HCT116 (cell line): ENCODE results near the gene C1QL4. TPM values are rescaled to one million over a fixed set of nuclear protein-coding genes. Genes with fewer than 3 reads are reported as not detected.

Experiments
- ATAC-seq: fragments of 200-7000 bp; cut with Tn5 transposase; 2 replicates; pipeline ENCODE4 v1.9.1; 2020; ENCODE audit warnings: mild to moderate bottlenecking, moderate library complexity
- BruUV-seq: library from RNA; stranded (reverse); fragments of 400-500 nt; replicated peaks from 2 replicates; lab custom pipeline; 2021; lab: Mats Ljungman, UMichigan
- CTCF ChIA-PET: fragments of 300-600 bp; sonication (Branson Sonifier 250); formaldehyde crosslinking; loops from one replicate; lab custom pipeline; 2021; ENCODE audit warnings: antibody characterized with exemption; lab: Charles Lee
- POLR2A ChIA-PET: fragments of 300-600, 350-600 bp; sonication (Branson Sonifier 250); formaldehyde crosslinking; loops from one replicate; lab custom pipeline; 2021; ENCODE audit warnings: antibody characterized with exemption; lab: Charles Lee
- RAD21 ChIA-PET, 2 experiments: fragments of 300-600 bp; sonication (Branson Sonifier 250); formaldehyde crosslinking; loops; one replicate each; lab custom pipeline; 2023; ENCODE audit warnings: low total read pairs in 2 of 2; ENCODE audit not compliant: uncharacterized antibody in 2 of 2, unreplicated experiment in 2 of 2, low non-redundant PET in 1 of 2; lab: Charles Lee
- DNase-seq: peaks from one replicate; pipeline ENCODE4 v3.0.0-alpha.2; 2010; ENCODE audit warnings: low read depth, low spot score
- H2AFZ ChIP-seq: fragments of 200-600 bp; shearing (Covaris generic), sonication (generic); 2 replicates; pipeline ENCODE4 v1.6.1; 2017; ENCODE audit warnings: low read depth, mixed run types, mixed read lengths, antibody characterized with exemption, low read length; ENCODE audit not compliant: poor library complexity, severe bottlenecking
- H3K27ac ChIP-seq: 2 replicates; pipeline ENCODE4 v1.5.1; 2012; ENCODE audit warnings: low read depth, low read length
- H3K27me3 ChIP-seq: fragments of 200-600 bp; sonication (generic); 2 replicates; pipeline ENCODE4 v1.6.1; 2016; ENCODE audit warnings: mixed run types, low read length, mixed read lengths; ENCODE audit not compliant: insufficient read depth
- H3K36me3 ChIP-seq, 2 experiments: fragments of 200-500 bp in 1 of 2; fragments of 200-600 bp in 1 of 2; sonication (Bioruptor generic) in 1 of 2; sonication (generic) in 1 of 2; 2 replicates each; pipeline versions ENCODE4 v1.5.1 to v1.6.1; 2014 to 2016; ENCODE audit warnings: low read length in 2 of 2, inconsistent platforms in 1 of 2, mixed read lengths in 1 of 2, mixed run types in 1 of 2; ENCODE audit not compliant: insufficient read depth in 2 of 2, control insufficient read depth in 1 of 2
- H3K4me1 ChIP-seq, 2 experiments: fragments of 200-600 bp in 1 of 2; sonication (generic) in 1 of 2; 2 replicates each; pipeline versions ENCODE4 v1.5.1 to v1.6.1; 2012 to 2017; ENCODE audit warnings: low read length in 2 of 2, inconsistent platforms in 1 of 2, mild to moderate bottlenecking in 1 of 2, mixed read lengths in 1 of 2, mixed run types in 1 of 2, moderate library complexity in 1 of 2; ENCODE audit not compliant: insufficient read depth in 2 of 2, control insufficient read depth in 1 of 2
- H3K4me2 ChIP-seq: fragments of 200-600 bp; sonication (generic); 2 replicates; pipeline ENCODE4 v1.6.1; 2017; ENCODE audit warnings: mixed run types, low read length, mixed read lengths
- H3K4me3 ChIP-seq, 2 experiments: fragments of 200-600 bp in 1 of 2; sonication (generic) in 1 of 2; replicated peaks in 1 of 2; 2 replicates each; pipeline ENCODE4 v1.5.1; 2011 to 2016; ENCODE audit warnings: low read length in 2 of 2, control low read depth in 1 of 2, low read depth in 1 of 2, mild to moderate bottlenecking in 1 of 2, mixed read lengths in 1 of 2, mixed run types in 1 of 2
- H3K79me2 ChIP-seq: fragments of 200-600 bp; sonication (generic); 2 replicates; pipeline ENCODE4 v1.6.1; 2017; ENCODE audit warnings: mild to moderate bottlenecking, mixed run types, low read length, moderate library complexity, mixed read lengths; ENCODE audit not compliant: insufficient read depth
- H3K9ac ChIP-seq: fragments of 200-600 bp; sonication (generic); 2 replicates; pipeline ENCODE4 v1.6.1; 2016; ENCODE audit warnings: low read length, mixed read lengths
- H3K9me2 ChIP-seq: fragments of 200-600 bp; sonication (generic), shearing (Covaris generic); 2 replicates; pipeline ENCODE4 v1.6.1; 2017; ENCODE audit warnings: mixed run types, mild to moderate bottlenecking, moderate library complexity; ENCODE audit not compliant: insufficient read depth
- H3K9me3 ChIP-seq, 2 experiments: fragments of 200-500 bp in 1 of 2; fragments of 200-600 bp in 1 of 2; sonication (Bioruptor generic) in 1 of 2; sonication (generic) in 1 of 2; 2 replicates each; pipeline ENCODE4 v1.6.1; 2014 to 2017; ENCODE audit warnings: low read length in 2 of 2, mixed read lengths in 2 of 2, inconsistent platforms in 1 of 2, low read depth in 1 of 2, mild to moderate bottlenecking in 1 of 2, mixed run types in 1 of 2, moderate library complexity in 1 of 2; ENCODE audit not compliant: control insufficient read depth in 1 of 2, insufficient read depth in 1 of 2
- H4K20me1 ChIP-seq: fragments of 200-600 bp; sonication (generic), shearing (Covaris generic); 2 replicates; pipeline ENCODE4 v1.6.1; 2017; ENCODE audit warnings: mixed run types, mild to moderate bottlenecking, moderate library complexity; ENCODE audit not compliant: insufficient read depth
- CBX3 ChIP-seq: IDR thresholded peaks from 2 replicates; pipeline ENCODE4 v1.6.1; 2012; ENCODE audit warnings: low read depth
- CEBPB ChIP-seq: IDR thresholded peaks from 2 replicates; pipeline ENCODE4 v1.6.1; 2012; ENCODE audit warnings: low read depth
- EGR1 ChIP-seq: IDR thresholded peaks from 2 replicates; pipeline ENCODE4 v1.6.1; 2012; ENCODE audit warnings: low read depth
- ELF1 ChIP-seq: IDR thresholded peaks from 2 replicates; pipeline ENCODE4 v1.6.1; 2012; ENCODE audit warnings: low read depth, borderline replicate concordance
- EZH2 ChIP-seq: fragments of 200-600 bp; sonication (generic); IDR thresholded peaks from 2 replicates; pipeline ENCODE4 v1.6.1; 2017; ENCODE audit warnings: antibody characterized with exemption, mixed run types
- EZH2phosphoT487 ChIP-seq: fragments of 200-600 bp; IDR thresholded peaks from 2 replicates; pipeline ENCODE4 v1.6.1; 2018; ENCODE audit warnings: antibody characterized with exemption, borderline replicate concordance
- JUND ChIP-seq: IDR thresholded peaks from 2 replicates; pipeline ENCODE4 v1.6.1; 2012
- POLR2A ChIP-seq: IDR thresholded peaks from 2 replicates; pipeline ENCODE4 v1.7.0; 2011; ENCODE audit warnings: borderline replicate concordance; ENCODE audit not compliant: insufficient read depth, insufficient read length; ENCODE audit errors: extremely low read depth
- POLR2AphosphoS5 ChIP-seq: IDR thresholded peaks from 2 replicates; pipeline ENCODE4 v1.6.1; 2011; ENCODE audit warnings: mild to moderate bottlenecking, low read depth, low read length, moderate library complexity
- SIN3A ChIP-seq: IDR thresholded peaks from 2 replicates; pipeline ENCODE4 v1.6.1; 2012; ENCODE audit warnings: low read depth
- SRF ChIP-seq: IDR thresholded peaks from 2 replicates; pipeline ENCODE4 v1.6.1; 2012; ENCODE audit warnings: low read depth
- TCF7L2 ChIP-seq: IDR thresholded peaks from 2 replicates; pipeline ENCODE4 v1.7.0; 2011; ENCODE audit warnings: borderline replicate concordance, inconsistent platforms; ENCODE audit not compliant: insufficient read depth, insufficient read length; ENCODE audit errors: extremely low read depth
- YY1 ChIP-seq: IDR thresholded peaks from 2 replicates; pipeline ENCODE4 v1.6.1; 2011; ENCODE audit warnings: low read length, low read depth, moderate library complexity, mild to moderate bottlenecking; ENCODE audit not compliant: insufficient replicate concordance; ENCODE audit errors: extremely low read depth
- ZFX ChIP-seq: fragments of 450-650 bp; IDR thresholded peaks from 2 replicates; pipeline ENCODE4 v1.6.1; 2017
- intact Hi-C: fragments of 100-400 bp; cut with micrococcal nuclease; formaldehyde crosslinking; loops from 2 replicates; pipeline ENCODE4 v1.10.0; 2022
- total RNA-seq: library from RNA; stranded (reverse); gene quantifications from one replicate; pipeline ENCODE4 v1.2.1, GENCODE V29; 2021; ENCODE audit not compliant: unreplicated experiment
- TF ChIP-seq, protein P1 (sequence below), 3 experiments: fragments of 200-600 bp in 1 of 3; sonication (generic) in 1 of 3; IDR thresholded peaks in 2 of 3; conservative IDR thresholded peaks in 1 of 3; 2 replicates each; pipeline ENCODE4 v1.5.1; 2012 to 2017; ENCODE audit warnings: low read depth in 2 of 3, low read length in 2 of 3, antibody characterized with exemption in 1 of 3, borderline replicate concordance in 1 of 3, control low read depth in 1 of 3, mild to moderate bottlenecking in 1 of 3, mixed read lengths in 1 of 3, mixed run types in 1 of 3, moderate library complexity in 1 of 3; ENCODE audit not compliant: insufficient read depth in 1 of 3
- TF ChIP-seq, protein P2 (sequence below): IDR thresholded peaks from 2 replicates; pipeline ENCODE4 v1.6.1; 2011; ENCODE audit warnings: mild to moderate bottlenecking, low read length, moderate library complexity; ENCODE audit not compliant: insufficient replicate concordance; ENCODE audit errors: extremely low read depth
- TF ChIP-seq, protein P3 (sequence below): IDR thresholded peaks from 2 replicates; pipeline ENCODE4 v1.6.1; 2012

C1QL4 gene
- total RNA-seq, 1 experiment from 2014 or later: 8.1 TPM

DNA sequence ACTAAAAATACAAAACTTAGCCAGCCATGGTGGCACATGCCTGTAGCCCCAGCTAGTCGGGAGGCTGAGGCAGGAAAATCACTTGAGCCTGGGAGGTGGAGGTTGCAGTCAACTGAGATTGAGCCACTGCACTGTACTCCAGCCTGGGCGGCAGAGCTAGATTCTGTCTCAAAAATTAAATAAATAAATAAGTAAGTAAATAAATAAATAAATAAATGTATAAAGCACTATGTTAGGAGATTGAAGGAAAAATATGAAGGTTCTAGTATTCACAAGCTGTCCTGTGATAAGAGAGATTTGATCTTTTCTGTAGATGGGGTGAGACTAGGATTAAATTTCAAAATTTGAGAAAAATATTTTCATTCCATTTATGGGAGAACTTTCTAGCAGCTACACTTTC is 15.4 kb upstream of the C1QL4 start:
- DNase-seq: no peak
- Histone ChIP-seq H3K27ac (no peak overlapping the region), H3K79me2 (peaks cover 4% of the 10 kb centered on the region; the same call in 1 of the 2 replicates), H3K9ac (no peak overlapping the region), H2AFZ (no peak overlapping the region), H4K20me1 (no peaks in the 10 kb centered on the region), H3K36me3 (peaks cover 0 to 11% of the 10 kb centered on the region in 2 experiments; a peak in 2 of 4 replicates), H3K9me2 (no peaks in the 10 kb centered on the region), H3K4me3 (no peak overlapping the region), H3K9me3 (no peaks in the 10 kb centered on the region), H3K27me3 (no peaks in the 10 kb centered on the region), H3K4me2 (no peak overlapping the region), H3K4me1 (peaks cover 23 to 27% of the 10 kb centered on the region in 2 experiments)
- CTCF ChIA-PET: interaction anchor here (1.2 to 2.6 kb wide), 3 partner anchors 10 to 201 kb away, joined by 3 to 13 read pairs (median 5); no protein-coding TSS in a partner anchor
- intact Hi-C loops: no loop called here
- no peak for ATAC-seq
- POLR2A ChIA-PET: interaction anchor here (1.8 kb wide), 1 partner anchor 29 kb away, joined by 4 read pairs; the partner anchor contains the start of gene TROAP
- TF ChIP-seq, protein P1, sequence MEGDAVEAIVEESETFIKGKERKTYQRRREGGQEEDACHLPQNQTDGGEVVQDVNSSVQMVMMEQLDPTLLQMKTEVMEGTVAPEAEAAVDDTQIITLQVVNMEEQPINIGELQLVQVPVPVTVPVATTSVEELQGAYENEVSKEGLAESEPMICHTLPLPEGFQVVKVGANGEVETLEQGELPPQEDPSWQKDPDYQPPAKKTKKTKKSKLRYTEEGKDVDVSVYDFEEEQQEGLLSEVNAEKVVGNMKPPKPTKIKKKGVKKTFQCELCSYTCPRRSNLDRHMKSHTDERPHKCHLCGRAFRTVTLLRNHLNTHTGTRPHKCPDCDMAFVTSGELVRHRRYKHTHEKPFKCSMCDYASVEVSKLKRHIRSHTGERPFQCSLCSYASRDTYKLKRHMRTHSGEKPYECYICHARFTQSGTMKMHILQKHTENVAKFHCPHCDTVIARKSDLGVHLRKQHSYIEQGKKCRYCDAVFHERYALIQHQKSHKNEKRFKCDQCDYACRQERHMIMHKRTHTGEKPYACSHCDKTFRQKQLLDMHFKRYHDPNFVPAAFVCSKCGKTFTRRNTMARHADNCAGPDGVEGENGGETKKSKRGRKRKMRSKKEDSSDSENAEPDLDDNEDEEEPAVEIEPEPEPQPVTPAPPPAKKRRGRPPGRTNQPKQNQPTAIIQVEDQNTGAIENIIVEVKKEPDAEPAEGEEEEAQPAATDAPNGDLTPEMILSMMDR (IDR thresholded peaks at IDR 0.05 in 2 of 3, conservative IDR thresholded peaks at IDR 0.05 in 1 of 3; ENCODE audit: borderline replicate concordance in 1 of 3, insufficient read depth in 1 of 3, low read depth in 2 of 3, low read length in 2 of 3): no peak
- TF ChIP-seq, protein P2, sequence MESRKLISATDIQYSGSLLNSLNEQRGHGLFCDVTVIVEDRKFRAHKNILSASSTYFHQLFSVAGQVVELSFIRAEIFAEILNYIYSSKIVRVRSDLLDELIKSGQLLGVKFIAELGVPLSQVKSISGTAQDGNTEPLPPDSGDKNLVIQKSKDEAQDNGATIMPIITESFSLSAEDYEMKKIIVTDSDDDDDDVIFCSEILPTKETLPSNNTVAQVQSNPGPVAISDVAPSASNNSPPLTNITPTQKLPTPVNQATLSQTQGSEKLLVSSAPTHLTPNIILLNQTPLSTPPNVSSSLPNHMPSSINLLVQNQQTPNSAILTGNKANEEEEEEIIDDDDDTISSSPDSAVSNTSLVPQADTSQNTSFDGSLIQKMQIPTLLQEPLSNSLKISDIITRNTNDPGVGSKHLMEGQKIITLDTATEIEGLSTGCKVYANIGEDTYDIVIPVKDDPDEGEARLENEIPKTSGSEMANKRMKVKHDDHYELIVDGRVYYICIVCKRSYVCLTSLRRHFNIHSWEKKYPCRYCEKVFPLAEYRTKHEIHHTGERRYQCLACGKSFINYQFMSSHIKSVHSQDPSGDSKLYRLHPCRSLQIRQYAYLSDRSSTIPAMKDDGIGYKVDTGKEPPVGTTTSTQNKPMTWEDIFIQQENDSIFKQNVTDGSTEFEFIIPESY: no peak
- TF ChIP-seq POLR2A (no peak), CEBPB (no peak), CBX3 (no peak), ELF1 (no peak), EGR1 (no peak), TCF7L2 (no peak), ZFX (no peak), EZH2phosphoT487 (no peak), EZH2 (no peak), POLR2AphosphoS5 (no peak), SIN3A (no peak), YY1 (no peak), JUND (no peak), SRF (no peak)
- TF ChIP-seq, protein P3, sequence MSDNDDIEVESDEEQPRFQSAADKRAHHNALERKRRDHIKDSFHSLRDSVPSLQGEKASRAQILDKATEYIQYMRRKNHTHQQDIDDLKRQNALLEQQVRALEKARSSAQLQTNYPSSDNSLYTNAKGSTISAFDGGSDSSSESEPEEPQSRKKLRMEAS: no peak
- RAD21 ChIA-PET: no interaction called here
- BruUV-seq: no TSS peak
